ENCODE measurements around the gene CSRNP3.
"Not testable (repeated sequence)": the region's sequence is repeated elsewhere in the genome, so short reads cannot be mapped to it uniquely, and the experiment has no call there.

Gene CSRNP3

GRCh38 chr2:165666073-165666472 is 196.6 kb downstream of the CSRNP3 start:
- H3K4me1 ChIP-seq (ENCODE audit: control insufficient read depth in 2 of 2, insufficient read depth in 2 of 2, low read length in 2 of 2); H3K27ac ChIP-seq (ENCODE audit: low read depth in 2 of 2, low read length in 2 of 2); H3K9me3 ChIP-seq (ENCODE audit: control insufficient read depth in 2 of 2, low read length in 2 of 2); H3K27me3 ChIP-seq (ENCODE audit: control insufficient read depth in 2 of 2, insufficient read depth in 2 of 2, low read length in 2 of 2); H3K36me3 ChIP-seq (ENCODE audit: control insufficient read depth in 2 of 2, insufficient read depth in 2 of 2, low read length in 2 of 2); H3K4me3 ChIP-seq (ENCODE audit: low read length in 2 of 2); H3K9ac ChIP-seq (ENCODE audit: low read depth in 1 of 2, low read length in 2 of 2): not testable (repeated sequence)

- Histone ChIP-seq H3K27me3 (ENCODE audit: control insufficient read depth in 2 of 2, insufficient read depth in 2 of 2, low read length in 2 of 2) (no peaks in the 10 kb centered on the region), H3K4me1 (ENCODE audit: control insufficient read depth in 2 of 2, insufficient read depth in 2 of 2, low read length in 2 of 2) (no peaks in the 10 kb centered on the region), H3K9me3 (ENCODE audit: control insufficient read depth in 2 of 2, low read length in 2 of 2) (no peaks in the 10 kb centered on the region), H3K4me3 (ENCODE audit: low read length in 2 of 2) (no peak overlapping the region), H3K27ac (ENCODE audit: low read depth in 2 of 2, low read length in 2 of 2) (no peak overlapping the region), H3K9ac (ENCODE audit: low read depth in 1 of 2, low read length in 2 of 2) (no peak overlapping the region), H3K36me3 (ENCODE audit: control insufficient read depth in 2 of 2, insufficient read depth in 2 of 2, low read length in 2 of 2) (no peaks in the 10 kb centered on the region)
Measured at GRCh38 chr2:165666605-165667004, 197.1 kb downstream of the CSRNP3 start.

GRCh38 chr2:165667375-165667774 is 197.9 kb downstream of the CSRNP3 start:
- Histone ChIP-seq H3K4me3 (ENCODE audit: low read length in 2 of 2) (no peak overlapping the region), H3K9me3 (ENCODE audit: control insufficient read depth in 2 of 2, low read length in 2 of 2) (no peaks in the 10 kb centered on the region), H3K9ac (ENCODE audit: low read depth in 1 of 2, low read length in 2 of 2) (no peak overlapping the region), H3K27me3 (ENCODE audit: control insufficient read depth in 2 of 2, insufficient read depth in 2 of 2, low read length in 2 of 2) (no peaks in the 10 kb centered on the region), H3K4me1 (ENCODE audit: control insufficient read depth in 2 of 2, insufficient read depth in 2 of 2, low read length in 2 of 2) (no peaks in the 10 kb centered on the region), H3K36me3 (ENCODE audit: control insufficient read depth in 2 of 2, insufficient read depth in 2 of 2, low read length in 2 of 2) (no peaks in the 10 kb centered on the region), H3K27ac (ENCODE audit: low read depth in 2 of 2, low read length in 2 of 2) (no peak overlapping the region)

GRCh38 chr2:165674780-165675179 is 205.3 kb downstream of the CSRNP3 start:
- Histone ChIP-seq H3K36me3 (ENCODE audit: control insufficient read depth in 2 of 2, insufficient read depth in 2 of 2, low read length in 2 of 2) (peaks cover 0 to 7% of the 10 kb centered on the region in 2 donors), H3K4me3 (ENCODE audit: low read length in 2 of 2) (no peak overlapping the region), H3K4me1 (ENCODE audit: control insufficient read depth in 2 of 2, insufficient read depth in 2 of 2, low read length in 2 of 2) (no peaks in the 10 kb centered on the region), H3K9ac (ENCODE audit: low read depth in 1 of 2, low read length in 2 of 2) (no peak overlapping the region), H3K27me3 (ENCODE audit: control insufficient read depth in 2 of 2, insufficient read depth in 2 of 2, low read length in 2 of 2) (no peaks in the 10 kb centered on the region), H3K27ac (ENCODE audit: low read depth in 2 of 2, low read length in 2 of 2) (no peak overlapping the region), H3K9me3 (ENCODE audit: control insufficient read depth in 2 of 2, low read length in 2 of 2) (no peaks in the 10 kb centered on the region)

- no peak overlapping the region for H3K9ac ChIP-seq (ENCODE audit: low read depth in 1 of 2, low read length in 2 of 2)
- H3K4me1 ChIP-seq (ENCODE audit: control insufficient read depth in 2 of 2, insufficient read depth in 2 of 2, low read length in 2 of 2): no peaks in the 10 kb centered on the region
- H3K27ac ChIP-seq (ENCODE audit: low read depth in 2 of 2, low read length in 2 of 2): no peak overlapping the region
- no peaks in the 10 kb centered on the region for H3K27me3 ChIP-seq (ENCODE audit: control insufficient read depth in 2 of 2, insufficient read depth in 2 of 2, low read length in 2 of 2)
- no peaks in the 10 kb centered on the region for H3K9me3 ChIP-seq (ENCODE audit: control insufficient read depth in 2 of 2, low read length in 2 of 2)
- H3K36me3 ChIP-seq (ENCODE audit: control insufficient read depth in 2 of 2, insufficient read depth in 2 of 2, low read length in 2 of 2): peaks cover 0 to 7% of the 10 kb centered on the region in 2 donors
- no peak overlapping the region for H3K4me3 ChIP-seq (ENCODE audit: low read length in 2 of 2)
Measured at GRCh38 chr2:165675551-165675968, 206.1 kb downstream of the CSRNP3 start.

- Histone ChIP-seq H3K9ac (ENCODE audit: low read depth in 1 of 2, low read length in 2 of 2) (no peak overlapping the region), H3K36me3 (ENCODE audit: control insufficient read depth in 2 of 2, insufficient read depth in 2 of 2, low read length in 2 of 2) (peaks cover 0 to 7% of the 10 kb centered on the region in 2 donors), H3K9me3 (ENCODE audit: control insufficient read depth in 2 of 2, low read length in 2 of 2) (no peaks in the 10 kb centered on the region), H3K4me1 (ENCODE audit: control insufficient read depth in 2 of 2, insufficient read depth in 2 of 2, low read length in 2 of 2) (no peaks in the 10 kb centered on the region), H3K27ac (ENCODE audit: low read depth in 2 of 2, low read length in 2 of 2) (no peak overlapping the region), H3K4me3 (ENCODE audit: low read length in 2 of 2) (no peak overlapping the region), H3K27me3 (ENCODE audit: control insufficient read depth in 2 of 2, insufficient read depth in 2 of 2, low read length in 2 of 2) (no peaks in the 10 kb centered on the region)
Measured at GRCh38 chr2:165678882-165679281, 209.4 kb downstream of the CSRNP3 start.

GRCh38 chr2:165679621-165680020 is 210.1 kb downstream of the CSRNP3 start:
- H3K27me3 ChIP-seq (ENCODE audit: control insufficient read depth in 2 of 2, insufficient read depth in 2 of 2, low read length in 2 of 2): no peaks in the 10 kb centered on the region
- H3K4me3 ChIP-seq (ENCODE audit: low read length in 2 of 2): no peak overlapping the region
- H3K4me1 ChIP-seq (ENCODE audit: control insufficient read depth in 2 of 2, insufficient read depth in 2 of 2, low read length in 2 of 2): no peaks in the 10 kb centered on the region
- peaks cover 0 to 7% of the 10 kb centered on the region in 2 donors for H3K36me3 ChIP-seq (ENCODE audit: control insufficient read depth in 2 of 2, insufficient read depth in 2 of 2, low read length in 2 of 2)
- no peaks in the 10 kb centered on the region for H3K9me3 ChIP-seq (ENCODE audit: control insufficient read depth in 2 of 2, low read length in 2 of 2)
- no peak overlapping the region for H3K9ac ChIP-seq (ENCODE audit: low read depth in 1 of 2, low read length in 2 of 2)
- no peak overlapping the region for H3K27ac ChIP-seq (ENCODE audit: low read depth in 2 of 2, low read length in 2 of 2)

GRCh38 chr2:165681841-165682240 is 212.3 kb downstream of the CSRNP3 start:
- Histone ChIP-seq H3K27me3 (ENCODE audit: control insufficient read depth in 2 of 2, insufficient read depth in 2 of 2, low read length in 2 of 2) (no peaks in the 10 kb centered on the region), H3K27ac (ENCODE audit: low read depth in 2 of 2, low read length in 2 of 2) (no peak overlapping the region), H3K36me3 (ENCODE audit: control insufficient read depth in 2 of 2, insufficient read depth in 2 of 2, low read length in 2 of 2) (peaks cover 0 to 5% of the 10 kb centered on the region in 2 donors), H3K4me1 (ENCODE audit: control insufficient read depth in 2 of 2, insufficient read depth in 2 of 2, low read length in 2 of 2) (no peaks in the 10 kb centered on the region), H3K9me3 (ENCODE audit: control insufficient read depth in 2 of 2, low read length in 2 of 2) (no peaks in the 10 kb centered on the region), H3K4me3 (ENCODE audit: low read length in 2 of 2) (no peak overlapping the region), H3K9ac (ENCODE audit: low read depth in 1 of 2, low read length in 2 of 2) (no peak overlapping the region)

- Histone ChIP-seq H3K27ac (ENCODE audit: low read depth in 2 of 2, low read length in 2 of 2) (no peak overlapping the region), H3K9me3 (ENCODE audit: control insufficient read depth in 2 of 2, low read length in 2 of 2) (no peaks in the 10 kb centered on the region), H3K36me3 (ENCODE audit: control insufficient read depth in 2 of 2, insufficient read depth in 2 of 2, low read length in 2 of 2) (peaks cover 0 to 5% of the 10 kb centered on the region in 2 donors), H3K27me3 (ENCODE audit: control insufficient read depth in 2 of 2, insufficient read depth in 2 of 2, low read length in 2 of 2) (no peaks in the 10 kb centered on the region), H3K4me1 (ENCODE audit: control insufficient read depth in 2 of 2, insufficient read depth in 2 of 2, low read length in 2 of 2) (no peaks in the 10 kb centered on the region), H3K9ac (ENCODE audit: low read depth in 1 of 2, low read length in 2 of 2) (no peak overlapping the region), H3K4me3 (ENCODE audit: low read length in 2 of 2) (no peak overlapping the region)
Measured at GRCh38 chr2:165682546-165682945, 213.0 kb downstream of the CSRNP3 start.

- no peaks in the 10 kb centered on the region for H3K9me3 ChIP-seq (ENCODE audit: control insufficient read depth in 2 of 2, low read length in 2 of 2)
- no peaks in the 10 kb centered on the region for H3K27me3 ChIP-seq (ENCODE audit: control insufficient read depth in 2 of 2, insufficient read depth in 2 of 2, low read length in 2 of 2)
- no peak overlapping the region for H3K9ac ChIP-seq (ENCODE audit: low read depth in 1 of 2, low read length in 2 of 2)
- no peaks in the 10 kb centered on the region for H3K4me1 ChIP-seq (ENCODE audit: control insufficient read depth in 2 of 2, insufficient read depth in 2 of 2, low read length in 2 of 2)
- no peak overlapping the region for H3K4me3 ChIP-seq (ENCODE audit: low read length in 2 of 2)
- no peak overlapping the region for H3K27ac ChIP-seq (ENCODE audit: low read depth in 2 of 2, low read length in 2 of 2)
- no peaks in the 10 kb centered on the region for H3K36me3 ChIP-seq (ENCODE audit: control insufficient read depth in 2 of 2, insufficient read depth in 2 of 2, low read length in 2 of 2)
Measured at GRCh38 chr2:165686800-165687199, 217.3 kb downstream of the CSRNP3 start.

GRCh38 chr2:165687426-165688002 is 218.0 kb downstream of the CSRNP3 start:
- Histone ChIP-seq H3K9me3 (ENCODE audit: control insufficient read depth in 2 of 2, low read length in 2 of 2) (no peaks in the 10 kb centered on the region), H3K36me3 (ENCODE audit: control insufficient read depth in 2 of 2, insufficient read depth in 2 of 2, low read length in 2 of 2) (no peaks in the 10 kb centered on the region), H3K27me3 (ENCODE audit: control insufficient read depth in 2 of 2, insufficient read depth in 2 of 2, low read length in 2 of 2) (no peaks in the 10 kb centered on the region), H3K27ac (ENCODE audit: low read depth in 2 of 2, low read length in 2 of 2) (no peak overlapping the region), H3K4me3 (ENCODE audit: low read length in 2 of 2) (no peak overlapping the region), H3K4me1 (ENCODE audit: control insufficient read depth in 2 of 2, insufficient read depth in 2 of 2, low read length in 2 of 2) (no peaks in the 10 kb centered on the region), H3K9ac (ENCODE audit: low read depth in 1 of 2, low read length in 2 of 2) (no peak overlapping the region)

Measured in mucosa of rectum (tissue), 2 donors.